ENCODE data around the gene SYAP1. TPM values are rescaled to one million over a fixed set of nuclear protein-coding genes. Genes with fewer than 3 reads are reported as not detected.

Gene SYAP1
- total and polyA plus RNA-seq, 9 of the 15 experiments (the other 6 are each of a cell fraction or from before 2014, with no cell fraction given), result 5.7 to 35.3 (median 27.6) TPM

DNA sequence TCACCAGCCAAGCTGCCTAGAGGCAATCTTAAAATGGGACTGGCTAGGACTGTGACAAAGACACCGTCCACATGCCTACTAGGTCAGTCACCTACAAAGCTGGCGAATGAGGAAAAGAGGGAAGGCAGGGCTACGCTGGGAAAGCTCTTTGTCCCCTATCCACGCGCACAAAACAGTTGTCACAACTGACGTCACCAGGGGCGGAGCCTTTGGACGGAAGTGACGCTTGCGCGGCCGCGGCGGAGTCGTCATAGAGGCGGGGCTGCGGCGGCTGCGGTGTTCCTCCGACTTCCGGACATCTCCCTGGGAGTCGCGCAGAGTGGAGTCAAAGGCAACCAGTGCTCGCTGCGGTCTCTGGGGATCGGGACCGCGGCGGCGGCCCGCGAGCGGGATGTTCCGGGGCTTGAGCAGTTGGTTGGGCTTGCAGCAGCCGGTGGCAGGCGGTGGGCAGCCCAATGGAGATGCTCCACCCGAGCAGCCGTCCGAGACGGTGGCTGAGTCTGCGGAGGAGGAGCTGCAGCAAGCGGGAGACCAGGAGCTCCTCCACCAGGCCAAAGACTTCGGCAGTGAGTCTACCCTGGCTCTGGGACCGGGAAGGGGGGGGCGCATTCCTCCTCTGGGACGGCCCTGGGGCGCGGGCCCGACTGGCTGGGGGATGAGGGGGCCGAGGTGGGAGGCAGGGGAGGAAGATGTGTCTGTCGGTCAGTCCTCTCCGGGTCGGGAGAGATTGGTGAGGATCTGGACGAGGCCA lies at the start of gene SYAP1 (continued):
- TF ChIP-seq POLR2B (IDR thresholded peaks at IDR 0.05; ENCODE audit: low read depth, partially characterized antibody), result peak; percentile 91
- TF ChIP-seq NFIC (IDR thresholded peaks at IDR 0.05), result peak; percentile 27
- no peak for TF ChIP-seq ZC3H4 (CRISPR knock-in tag; IDR thresholded peaks at IDR 0.05; ENCODE audit: borderline replicate concordance)
- TF ChIP-seq ZBTB33 (CRISPR knock-in tag; IDR thresholded peaks at IDR 0.05), result no peak
- TF ChIP-seq, protein P1, sequence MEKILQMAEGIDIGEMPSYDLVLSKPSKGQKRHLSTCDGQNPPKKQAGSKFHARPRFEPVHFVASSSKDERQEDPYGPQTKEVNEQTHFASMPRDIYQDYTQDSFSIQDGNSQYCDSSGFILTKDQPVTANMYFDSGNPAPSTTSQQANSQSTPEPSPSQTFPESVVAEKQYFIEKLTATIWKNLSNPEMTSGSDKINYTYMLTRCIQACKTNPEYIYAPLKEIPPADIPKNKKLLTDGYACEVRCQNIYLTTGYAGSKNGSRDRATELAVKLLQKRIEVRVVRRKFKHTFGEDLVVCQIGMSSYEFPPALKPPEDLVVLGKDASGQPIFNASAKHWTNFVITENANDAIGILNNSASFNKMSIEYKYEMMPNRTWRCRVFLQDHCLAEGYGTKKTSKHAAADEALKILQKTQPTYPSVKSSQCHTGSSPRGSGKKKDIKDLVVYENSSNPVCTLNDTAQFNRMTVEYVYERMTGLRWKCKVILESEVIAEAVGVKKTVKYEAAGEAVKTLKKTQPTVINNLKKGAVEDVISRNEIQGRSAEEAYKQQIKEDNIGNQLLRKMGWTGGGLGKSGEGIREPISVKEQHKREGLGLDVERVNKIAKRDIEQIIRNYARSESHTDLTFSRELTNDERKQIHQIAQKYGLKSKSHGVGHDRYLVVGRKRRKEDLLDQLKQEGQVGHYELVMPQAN (IDR thresholded peaks at IDR 0.05; ENCODE audit: borderline replicate concordance), result no peak
- no peak for TF ChIP-seq NR1H2 (CRISPR knock-in tag; IDR thresholded peaks at IDR 0.05)
- no peak for TF ChIP-seq ZNF124 (CRISPR knock-in tag; IDR thresholded peaks at IDR 0.05)
- TF ChIP-seq KAT8 (IDR thresholded peaks at IDR 0.05; ENCODE audit: low read depth), result no peak
- peak in 1 of 2 experiments; percentile 49; a peak in 1 of 4 replicates for TF ChIP-seq HDAC1 (IDR thresholded peaks at IDR 0.05)
- TF ChIP-seq FUS (optimal IDR thresholded peaks at IDR 0.05; ENCODE audit: low read depth, low read length), result no peak
- no peak for TF ChIP-seq CCAR2 (IDR thresholded peaks at IDR 0.05; ENCODE audit: low read depth, low read length)
- TF ChIP-seq SMARCC2 (IDR thresholded peaks at IDR 0.05; ENCODE audit: low read depth), result no peak
- TF ChIP-seq, protein P2, sequence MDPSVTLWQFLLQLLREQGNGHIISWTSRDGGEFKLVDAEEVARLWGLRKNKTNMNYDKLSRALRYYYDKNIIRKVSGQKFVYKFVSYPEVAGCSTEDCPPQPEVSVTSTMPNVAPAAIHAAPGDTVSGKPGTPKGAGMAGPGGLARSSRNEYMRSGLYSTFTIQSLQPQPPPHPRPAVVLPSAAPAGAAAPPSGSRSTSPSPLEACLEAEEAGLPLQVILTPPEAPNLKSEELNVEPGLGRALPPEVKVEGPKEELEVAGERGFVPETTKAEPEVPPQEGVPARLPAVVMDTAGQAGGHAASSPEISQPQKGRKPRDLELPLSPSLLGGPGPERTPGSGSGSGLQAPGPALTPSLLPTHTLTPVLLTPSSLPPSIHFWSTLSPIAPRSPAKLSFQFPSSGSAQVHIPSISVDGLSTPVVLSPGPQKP (CRISPR knock-in tag; IDR thresholded peaks at IDR 0.05), result no peak
- TF ChIP-seq CHD2 (IDR thresholded peaks at IDR 0.05; ENCODE audit: low read depth, low read length), result no peak
- TF ChIP-seq ADNP (tag; IDR thresholded peaks at IDR 0.05), result no peak
- TF ChIP-seq, protein P3, sequence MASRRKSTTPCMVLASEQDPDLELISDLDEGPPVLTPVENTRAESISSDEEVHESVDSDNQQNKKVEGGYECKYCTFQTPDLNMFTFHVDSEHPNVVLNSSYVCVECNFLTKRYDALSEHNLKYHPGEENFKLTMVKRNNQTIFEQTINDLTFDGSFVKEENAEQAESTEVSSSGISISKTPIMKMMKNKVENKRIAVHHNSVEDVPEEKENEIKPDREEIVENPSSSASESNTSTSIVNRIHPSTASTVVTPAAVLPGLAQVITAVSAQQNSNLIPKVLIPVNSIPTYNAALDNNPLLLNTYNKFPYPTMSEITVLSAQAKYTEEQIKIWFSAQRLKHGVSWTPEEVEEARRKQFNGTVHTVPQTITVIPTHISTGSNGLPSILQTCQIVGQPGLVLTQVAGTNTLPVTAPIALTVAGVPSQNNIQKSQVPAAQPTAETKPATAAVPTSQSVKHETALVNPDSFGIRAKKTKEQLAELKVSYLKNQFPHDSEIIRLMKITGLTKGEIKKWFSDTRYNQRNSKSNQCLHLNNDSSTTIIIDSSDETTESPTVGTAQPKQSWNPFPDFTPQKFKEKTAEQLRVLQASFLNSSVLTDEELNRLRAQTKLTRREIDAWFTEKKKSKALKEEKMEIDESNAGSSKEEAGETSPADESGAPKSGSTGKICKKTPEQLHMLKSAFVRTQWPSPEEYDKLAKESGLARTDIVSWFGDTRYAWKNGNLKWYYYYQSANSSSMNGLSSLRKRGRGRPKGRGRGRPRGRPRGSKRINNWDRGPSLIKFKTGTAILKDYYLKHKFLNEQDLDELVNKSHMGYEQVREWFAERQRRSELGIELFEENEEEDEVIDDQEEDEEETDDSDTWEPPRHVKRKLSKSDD (conservative IDR thresholded peaks at IDR 0.05; ENCODE audit: low read length), result no peak
- TF ChIP-seq ZNF436 (CRISPR knock-in tag; IDR thresholded peaks at IDR 0.05), result no peak
- no peak for TF ChIP-seq MCM5 (IDR thresholded peaks at IDR 0.05; ENCODE audit: low read depth)
- TF ChIP-seq CBFA2T2 (conservative IDR thresholded peaks at IDR 0.05), result no peak
- TF ChIP-seq POLR2AphosphoS2 (IDR thresholded peaks at IDR 0.05; ENCODE audit: low read length), result no peak

Measured in K562 (cell line).